ENCODE data around the gene ELAVL3.
"Not testable (repeated sequence)": the region's sequence is repeated elsewhere in the genome, so short reads cannot be mapped to it uniquely, and the experiment has no call there.

Gene ELAVL3

GRCh38 chr19:11486661-11487503, 6.0 kb upstream of the ELAVL3 start:
- DNase-seq (ENCODE audit: low spot score): no peak

- DNase-seq (ENCODE audit: low spot score): no peak
These were observed 4.5 kb upstream of the ELAVL3 start for GRCh38 chr19:11485245-11485837.

GRCh38 chr19:11483366-11484111, 2.7 kb upstream of the ELAVL3 start:
- no peak for DNase-seq (ENCODE audit: low spot score)

- peak; percentile 92 for DNase-seq (ENCODE audit: low spot score)
These were observed 1.7 kb upstream of the ELAVL3 start for GRCh38 chr19:11482384-11483050.

GRCh38 chr19:11481534-11482383, 913 bp upstream of the ELAVL3 start:
- peak; percentile 91 for DNase-seq (ENCODE audit: low spot score)

GRCh38 chr19:11479898-11480714, 740 bp downstream of the ELAVL3 start:
- DNase-seq (ENCODE audit: low spot score): no peak

- DNase-seq (ENCODE audit: low spot score): no peak
These were observed 1.6 kb downstream of the ELAVL3 start for GRCh38 chr19:11479090-11479897.

GRCh38 chr19:11478167-11479089, 2.4 kb downstream of the ELAVL3 start:
- no peak for DNase-seq (ENCODE audit: low spot score)

GRCh38 chr19:11475861-11476260, 5.0 kb downstream of the ELAVL3 start:
- no peak for DNase-seq (ENCODE audit: low spot score)

- not testable (repeated sequence) for DNase-seq (ENCODE audit: low spot score)
These were observed 5.5 kb downstream of the ELAVL3 start for GRCh38 chr19:11475343-11475742.

- DNase-seq (ENCODE audit: low spot score): no peak
These were observed 7.1 kb downstream of the ELAVL3 start for GRCh38 chr19:11473725-11474124.

GRCh38 chr19:11468266-11468845, 12.5 kb downstream of the ELAVL3 start:
- not testable (repeated sequence) for DNase-seq (ENCODE audit: low spot score)

- no peak for DNase-seq (ENCODE audit: low spot score)
These were observed 15.2 kb downstream of the ELAVL3 start for GRCh38 chr19:11465600-11465999.

- DNase-seq (ENCODE audit: low spot score): no peak
These were observed 16.2 kb downstream of the ELAVL3 start for GRCh38 chr19:11464333-11465265.

GRCh38 chr19:11463391-11463790, 17.5 kb downstream of the ELAVL3 start:
- no peak for DNase-seq (ENCODE audit: low spot score)

- no peak for DNase-seq (ENCODE audit: low spot score)
These were observed 19.4 kb downstream of the ELAVL3 start for GRCh38 chr19:11461453-11461852.

- DNase-seq (ENCODE audit: low spot score): no peak
These were observed 20.6 kb downstream of the ELAVL3 start for GRCh38 chr19:11460207-11460606.

Measured in AG08395 (cell line).